WERI-Rb-1 (cell line): ENCODE results near the gene PPP1R12C.

Experiments used
- DNase-seq: peaks from one replicate; pipeline ENCODE4 v3.0.0-alpha.2; 2020
- H3K27ac ChIP-seq: fragments of 250-450 bp; sonication (Bioruptor Pico); 2 replicates; pipeline ENCODE4 v1.5.1; 2020; ENCODE audit warnings: mild to moderate bottlenecking, moderate library complexity
- H3K27me3 ChIP-seq: fragments of 250-450 bp; sonication (Bioruptor Pico); 2 replicates; pipeline ENCODE4 v1.5.1; 2021; ENCODE audit warnings: mild to moderate bottlenecking, low read depth, moderate library complexity; ENCODE audit not compliant: insufficient read depth, severe bottlenecking
- H3K36me3 ChIP-seq: fragments of 250-450 bp; sonication (Bioruptor Pico); 2 replicates; pipeline ENCODE4 v1.5.1; 2020; ENCODE audit warnings: mild to moderate bottlenecking, moderate library complexity
- H3K4me3 ChIP-seq: 2 replicates; pipeline ENCODE4 v1.5.1; 2011; ENCODE audit warnings: low read depth, mild to moderate bottlenecking, control low read depth, low read length
- H3K9me3 ChIP-seq: fragments of 250-450 bp; sonication (Bioruptor Pico); 2 replicates; pipeline ENCODE4 v1.5.1; 2021; ENCODE audit warnings: mild to moderate bottlenecking, moderate library complexity; ENCODE audit not compliant: severe bottlenecking
- CTCF ChIP-seq: IDR thresholded peaks from 2 replicates; pipeline ENCODE4 v1.5.1; 2011; ENCODE audit warnings: low read depth, mild to moderate bottlenecking, control low read depth, inconsistent platforms, low read length

PPP1R12C gene

DNA sequence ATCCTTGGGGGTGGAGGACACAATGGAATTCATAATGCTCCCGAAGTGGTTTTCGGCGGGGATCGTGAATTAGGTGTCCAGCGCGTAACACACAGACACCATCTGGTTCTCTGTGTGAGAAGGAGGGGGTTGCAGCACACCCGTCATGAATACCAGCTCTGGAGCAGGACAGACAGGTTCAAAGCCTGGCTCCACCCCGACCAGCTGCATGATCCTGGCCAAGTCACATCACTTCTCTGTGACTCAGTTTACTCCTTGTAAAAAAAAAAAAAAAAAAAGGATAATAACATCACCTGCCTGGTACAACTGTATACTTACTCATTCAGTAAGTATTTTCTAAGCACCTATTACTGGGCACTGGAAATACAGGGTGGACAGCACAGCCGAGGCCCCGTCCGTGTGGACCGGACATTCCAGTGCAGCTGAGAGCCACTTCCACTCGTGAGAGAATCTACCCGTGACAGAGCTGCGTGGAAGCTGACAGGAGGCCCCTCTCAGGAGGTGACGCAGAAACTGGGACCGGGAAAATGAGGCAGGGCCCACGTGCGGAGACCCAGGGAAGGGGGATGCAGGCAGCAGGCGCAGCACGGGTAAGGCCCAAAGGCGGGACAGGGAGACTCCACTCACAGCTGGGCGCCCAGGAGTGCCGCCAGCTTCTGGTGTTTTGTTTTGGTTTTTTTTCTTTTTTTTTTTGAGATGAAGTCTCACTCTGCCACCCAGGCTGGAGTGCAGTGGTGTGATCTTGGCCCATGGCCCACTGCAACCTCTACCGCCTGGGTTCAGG, 66.5 kb downstream of the PPP1R12C start:
- H3K9me3 ChIP-seq = no peaks in the 10 kb centered on the region
- TF ChIP-seq CTCF = no peak
- no peak overlapping the region for H3K27ac ChIP-seq
- no peaks in the 10 kb centered on the region for H3K27me3 ChIP-seq
- H3K4me3 ChIP-seq = no peak overlapping the region
- DNase-seq = no peak
- peaks cover 49% of the 10 kb centered on the region for H3K36me3 ChIP-seq

- no peak overlapping the region for H3K27ac ChIP-seq
- DNase-seq = no peak
- H3K36me3 ChIP-seq = peaks cover 38% of the 10 kb centered on the region
- no peaks in the 10 kb centered on the region for H3K27me3 ChIP-seq
- TF ChIP-seq CTCF = no peak
- H3K4me3 ChIP-seq = no peak overlapping the region
- no peaks in the 10 kb centered on the region for H3K9me3 ChIP-seq
Observed at GRCh38 chr19:55048446-55048845, 69.0 kb downstream of the PPP1R12C start.

DNA sequence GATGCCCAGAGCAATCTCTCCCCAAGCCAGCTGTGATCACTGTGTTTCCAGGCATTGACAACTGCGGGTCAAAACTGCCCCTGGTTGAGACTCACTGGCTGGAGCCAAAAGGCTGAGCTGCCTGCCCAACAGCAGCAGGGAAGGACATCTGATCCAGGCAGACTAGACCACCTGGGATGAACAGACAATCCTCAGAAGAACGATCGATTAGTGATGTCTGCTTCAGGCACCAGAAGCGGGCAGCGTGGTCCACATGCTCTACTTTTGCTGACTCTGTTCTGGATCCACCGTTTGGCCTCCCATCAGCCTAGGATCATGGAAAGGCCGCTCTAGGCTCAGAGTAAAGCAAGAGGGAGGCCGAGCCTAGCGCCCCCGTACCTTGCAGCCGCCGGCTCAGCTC, 69.5 kb downstream of the PPP1R12C start:
- TF ChIP-seq CTCF = no peak
- no peak for DNase-seq
- H3K27me3 ChIP-seq = no peaks in the 10 kb centered on the region
- no peak overlapping the region for H3K27ac ChIP-seq
- H3K4me3 ChIP-seq = no peak overlapping the region
- H3K9me3 ChIP-seq = no peaks in the 10 kb centered on the region
- peaks cover 38% of the 10 kb centered on the region for H3K36me3 ChIP-seq

GRCh38 chr19:55046975-55047622, 70.3 kb downstream of the PPP1R12C start:
- Histone ChIP-seq H3K27me3 (no peaks in the 10 kb centered on the region), H3K36me3 (peaks cover 38% of the 10 kb centered on the region)

GRCh38 chr19:55044771-55045716, 72.4 kb downstream of the PPP1R12C start:
- Histone ChIP-seq H3K4me3 (no peak overlapping the region), H3K27me3 (no peaks in the 10 kb centered on the region), H3K36me3 (peaks cover 38% of the 10 kb centered on the region), H3K27ac (no peak overlapping the region), H3K9me3 (no peaks in the 10 kb centered on the region)
- TF ChIP-seq CTCF = no peak
- no peak for DNase-seq

More at GRCh38 chr19:55046975-55047622, 70.3 kb downstream of the PPP1R12C start:
- no peak overlapping the region for H3K27ac ChIP-seq
- no peak for TF ChIP-seq CTCF
- no peak for DNase-seq
- H3K4me3 ChIP-seq = no peak overlapping the region
- H3K9me3 ChIP-seq = no peaks in the 10 kb centered on the region
